Activated CD4-positive, alpha-beta T cell treated with anti-CD3 and anti-CD28 coated beads, Interleukin-2, amount 10 ng/mL, durations not matched to agents 7 days and 5 days (primary cell): ENCODE results near the gene LSMEM2. TPM values are rescaled to one million over a fixed set of nuclear protein-coding genes. Genes with fewer than 3 reads are reported as not detected.
"Not testable (repeated sequence)": the region's sequence is repeated elsewhere in the genome, so short reads cannot be mapped to it uniquely, and the experiment has no call there.

Source experiments
- CTCF ChIA-PET: fragments of 350-600 bp; sonication (Branson Sonifier 250); formaldehyde crosslinking; loops from one replicate; lab custom pipeline; 2021; ENCODE audit warnings: antibody characterized with exemption; lab: Charles Lee
- POLR2A ChIA-PET: fragments of 350-600 bp; sonication (Branson Sonifier 250); formaldehyde crosslinking; loops from one replicate; lab custom pipeline; 2021; ENCODE audit warnings: antibody characterized with exemption; lab: Charles Lee
- DNase-seq: peaks from one replicate; pipeline ENCODE4 v3.0.0-alpha.2; 2020
- H3K27ac Mint-ChIP-seq: one replicate; pipeline ENCODE4 v1.8.0; 2021; ENCODE audit warnings: mild to moderate bottlenecking, moderate library complexity, mixed read lengths
- H3K27me3 Mint-ChIP-seq: one replicate; pipeline ENCODE4 v1.8.0; 2021; ENCODE audit warnings: mixed read lengths
- H3K36me3 Mint-ChIP-seq: one replicate; pipeline ENCODE4 v1.8.0; 2021; ENCODE audit warnings: low read depth, mixed read lengths
- H3K4me1 Mint-ChIP-seq: one replicate; pipeline ENCODE4 v1.8.0; 2021; ENCODE audit warnings: mixed read lengths
- H3K4me3 Mint-ChIP-seq: one replicate; pipeline ENCODE4 v1.8.0; 2021; ENCODE audit warnings: mild to moderate bottlenecking, moderate library complexity, mixed read lengths
- H3K9me3 Mint-ChIP-seq: one replicate; pipeline ENCODE4 v1.8.0; 2021; ENCODE audit warnings: mixed read lengths
- total RNA-seq, 2 experiments: library from RNA; stranded (reverse); gene quantifications; one replicate each; pipeline ENCODE4 v1.2.3, GENCODE V29; 2021

LSMEM2 gene
- total RNA-seq, 2 experiments from 2014 or later: not detected

- no peaks in the 10 kb centered on the region for H3K27me3 Mint-ChIP-seq
- H3K4me3 Mint-ChIP-seq: peak overlapping the region; percentile 93
- ChIA-PET CTCF (interaction anchor here (0.6 to 4.3 kb wide), 3 partner anchors 9 to 22 kb away, joined by 4 to 42 read pairs (median 4); no protein-coding TSS in a partner anchor), POLR2A (interaction anchor here (0.7 to 1.2 kb wide), 2 partner anchors 11 to 1158 kb away, joined by 3 read pairs; no protein-coding TSS in a partner anchor)
- H3K36me3 Mint-ChIP-seq: peaks cover 46% of the 10 kb centered on the region
- no peak for DNase-seq
- H3K9me3 Mint-ChIP-seq: no peaks in the 10 kb centered on the region
- H3K4me1 Mint-ChIP-seq: peaks cover 65% of the 10 kb centered on the region
- peak overlapping the region; percentile 97 for H3K27ac Mint-ChIP-seq
These were observed 40.3 kb upstream of the LSMEM2 start for GRCh38 chr3:50238549-50239026.

GRCh38 chr3:50239649-50240048 is 39.2 kb upstream of the LSMEM2 start:
- Mint-ChIP-seq H3K4me1 (peaks cover 68% of the 10 kb centered on the region), H3K27me3 (no peaks in the 10 kb centered on the region), H3K9me3 (no peaks in the 10 kb centered on the region), H3K36me3 (peaks cover 51% of the 10 kb centered on the region), H3K27ac (peak overlapping the region; percentile 97), H3K4me3 (peak overlapping the region; percentile 93)
- ChIA-PET CTCF (interaction anchor here (1.1 to 13.3 kb wide), 3 partner anchors 8 to 28 kb away, joined by 3 to 212 read pairs (median 42); no protein-coding TSS in a partner anchor), POLR2A (no interaction called here)
- DNase-seq: no peak

- Mint-ChIP-seq H3K27ac (peak overlapping the region; percentile 87), H3K36me3 (peaks cover 53% of the 10 kb centered on the region), H3K27me3 (no peaks in the 10 kb centered on the region), H3K4me1 (peaks cover 74% of the 10 kb centered on the region), H3K4me3 (peak overlapping the region; percentile 48), H3K9me3 (no peaks in the 10 kb centered on the region)
- ChIA-PET POLR2A (interaction anchor here (0.9 kb wide), 1 partner anchor 13 kb away, joined by 4 read pairs; no protein-coding TSS in a partner anchor), CTCF (interaction anchor here (0.8 to 13.3 kb wide), 3 partner anchors 11 to 57 kb away, joined by 3 to 212 read pairs (median 5); no protein-coding TSS in a partner anchor)
- no peak for DNase-seq
These were observed 37.7 kb upstream of the LSMEM2 start for GRCh38 chr3:50241163-50241562.

GRCh38 chr3:50241713-50242380 is 37.0 kb upstream of the LSMEM2 start:
- no peak for DNase-seq
- H3K27me3 Mint-ChIP-seq: no peaks in the 10 kb centered on the region
- H3K36me3 Mint-ChIP-seq: peaks cover 49% of the 10 kb centered on the region
- ChIA-PET CTCF (interaction anchor here (0.5 to 13.3 kb wide), 4 partner anchors 12 to 797 kb away, joined by 3 to 212 read pairs (median 6); no protein-coding TSS in a partner anchor), POLR2A (interaction anchor here (0.9 kb wide), 1 partner anchor 14 kb away, joined by 4 read pairs; no protein-coding TSS in a partner anchor)
- H3K9me3 Mint-ChIP-seq: no peaks in the 10 kb centered on the region
- H3K4me1 Mint-ChIP-seq: peaks cover 81% of the 10 kb centered on the region
- peak overlapping the region; percentile 60 for H3K4me3 Mint-ChIP-seq
- peak overlapping the region; percentile 87 for H3K27ac Mint-ChIP-seq

GRCh38 chr3:50242381-50242770 is 36.5 kb upstream of the LSMEM2 start:
- Mint-ChIP-seq H3K9me3 (no peaks in the 10 kb centered on the region), H3K36me3 (peaks cover 47% of the 10 kb centered on the region), H3K27me3 (no peaks in the 10 kb centered on the region), H3K27ac (peak overlapping the region; percentile 87), H3K4me1 (peaks cover 86% of the 10 kb centered on the region), H3K4me3 (peak overlapping the region; percentile 60)
- DNase-seq: peak; percentile 41
- ChIA-PET CTCF (interaction anchor here (0.9 to 13.3 kb wide), 4 partner anchors 12 to 18 kb away, joined by 3 to 212 read pairs (median 10); no protein-coding TSS in a partner anchor), POLR2A (no interaction called here)

- POLR2A ChIA-PET: no interaction called here
- Mint-ChIP-seq H3K27me3 (no peaks in the 10 kb centered on the region), H3K4me3 (peak overlapping the region; percentile 60), H3K9me3 (no peaks in the 10 kb centered on the region), H3K36me3 (peaks cover 41% of the 10 kb centered on the region), H3K4me1 (peaks cover 87% of the 10 kb centered on the region), H3K27ac (peak overlapping the region; percentile 87)
- DNase-seq: no peak
- CTCF ChIA-PET: interaction anchor here (1.0 to 13.3 kb wide), 6 partner anchors 12 to 49 kb away, joined by 3 to 212 read pairs (median 8); no protein-coding TSS in a partner anchor
These were observed 35.9 kb upstream of the LSMEM2 start for GRCh38 chr3:50242851-50243542.

- Mint-ChIP-seq H3K9me3 (no peaks in the 10 kb centered on the region), H3K27ac (peak overlapping the region; percentile 87), H3K36me3 (peaks cover 38% of the 10 kb centered on the region), H3K4me3 (no peak overlapping the region), H3K4me1 (peaks cover 88% of the 10 kb centered on the region), H3K27me3 (no peaks in the 10 kb centered on the region)
- DNase-seq: no peak
- POLR2A ChIA-PET: interaction anchor here (0.6 kb wide), 1 partner anchor 441 kb away, joined by 3 read pairs; no protein-coding TSS in a partner anchor
- CTCF ChIA-PET: interaction anchor here (1.0 to 13.3 kb wide), 6 partner anchors 11 to 49 kb away, joined by 3 to 212 read pairs (median 8); no protein-coding TSS in a partner anchor
These were observed 35.4 kb upstream of the LSMEM2 start for GRCh38 chr3:50243543-50243895.

GRCh38 chr3:50244813-50245212 is 34.1 kb upstream of the LSMEM2 start:
- CTCF ChIA-PET: interaction anchor here (1.8 to 13.3 kb wide), 3 partner anchors 15 to 51 kb away, joined by 8 to 212 read pairs (median 13); no protein-coding TSS in a partner anchor
- peaks cover 27% of the 10 kb centered on the region for H3K36me3 Mint-ChIP-seq
- H3K9me3 Mint-ChIP-seq, H3K27me3 Mint-ChIP-seq, DNase-seq, POLR2A ChIA-PET, H3K4me3 Mint-ChIP-seq: not testable (repeated sequence)
- peaks cover 78% of the 10 kb centered on the region for H3K4me1 Mint-ChIP-seq
- H3K27ac Mint-ChIP-seq: peak overlapping the region; percentile 93

- DNase-seq: no peak
- H3K36me3 Mint-ChIP-seq: peaks cover 23% of the 10 kb centered on the region
- ChIA-PET POLR2A (no interaction called here), CTCF (interaction anchor here (13.3 kb wide), 1 partner anchor 16 kb away, joined by 212 read pairs; no protein-coding TSS in a partner anchor)
- no peaks in the 10 kb centered on the region for H3K9me3 Mint-ChIP-seq
- H3K4me1 Mint-ChIP-seq: peaks cover 77% of the 10 kb centered on the region
- H3K27me3 Mint-ChIP-seq: no peaks in the 10 kb centered on the region
- H3K4me3 Mint-ChIP-seq: peak overlapping the region; percentile 75
- H3K27ac Mint-ChIP-seq: peak overlapping the region; percentile 93
These were observed 33.6 kb upstream of the LSMEM2 start for GRCh38 chr3:50245251-50245745.

- Mint-ChIP-seq H3K27me3 (no peaks in the 10 kb centered on the region), H3K4me3 (peak overlapping the region; percentile 75), H3K36me3 (peaks cover 24% of the 10 kb centered on the region), H3K27ac (peak overlapping the region; percentile 93), H3K4me1 (peaks cover 74% of the 10 kb centered on the region), H3K9me3 (no peaks in the 10 kb centered on the region)
- CTCF ChIA-PET: interaction anchor here (0.7 to 13.3 kb wide), 25 partner anchors 8 to 123 kb away, joined by 3 to 212 read pairs (median 6); partner anchors contain the start of genes CYB561D2, GNAI2, GNAT1 and HYAL3
- DNase-seq: peak; percentile 95
- POLR2A ChIA-PET: interaction anchor here (1.1 to 1.4 kb wide), 2 partner anchors 10 kb away, joined by 3 to 8 read pairs; partner anchors contain the start of gene GNAI2
These were observed 32.9 kb upstream of the LSMEM2 start for GRCh38 chr3:50245831-50246516.

GRCh38 chr3:50246517-50246954 is 32.4 kb upstream of the LSMEM2 start:
- Mint-ChIP-seq H3K9me3 (no peaks in the 10 kb centered on the region), H3K4me1 (peaks cover 73% of the 10 kb centered on the region), H3K36me3 (peaks cover 23% of the 10 kb centered on the region), H3K27ac (peak overlapping the region; percentile 93), H3K27me3 (no peaks in the 10 kb centered on the region), H3K4me3 (peak overlapping the region; percentile 75)
- ChIA-PET POLR2A (interaction anchor here (0.8 to 1.4 kb wide), 3 partner anchors 9 to 11 kb away, joined by 3 to 8 read pairs (median 6); partner anchors contain the start of gene GNAI2), CTCF (interaction anchor here (0.7 to 13.3 kb wide), 26 partner anchors 8 to 122 kb away, joined by 3 to 212 read pairs (median 6); partner anchors contain the start of genes CYB561D2, GNAI2, GNAT1 and HYAL3)
- peak; percentile 89 for DNase-seq
